Measurements from ENCODE around the gene SPON2. TPM values are rescaled to one million over a fixed set of nuclear protein-coding genes. Genes with fewer than 3 reads are reported as not detected.

SPON2 gene
- total RNA-seq, 2 donors from 2014 or later: 7.0 to 8.2 TPM

DNA sequence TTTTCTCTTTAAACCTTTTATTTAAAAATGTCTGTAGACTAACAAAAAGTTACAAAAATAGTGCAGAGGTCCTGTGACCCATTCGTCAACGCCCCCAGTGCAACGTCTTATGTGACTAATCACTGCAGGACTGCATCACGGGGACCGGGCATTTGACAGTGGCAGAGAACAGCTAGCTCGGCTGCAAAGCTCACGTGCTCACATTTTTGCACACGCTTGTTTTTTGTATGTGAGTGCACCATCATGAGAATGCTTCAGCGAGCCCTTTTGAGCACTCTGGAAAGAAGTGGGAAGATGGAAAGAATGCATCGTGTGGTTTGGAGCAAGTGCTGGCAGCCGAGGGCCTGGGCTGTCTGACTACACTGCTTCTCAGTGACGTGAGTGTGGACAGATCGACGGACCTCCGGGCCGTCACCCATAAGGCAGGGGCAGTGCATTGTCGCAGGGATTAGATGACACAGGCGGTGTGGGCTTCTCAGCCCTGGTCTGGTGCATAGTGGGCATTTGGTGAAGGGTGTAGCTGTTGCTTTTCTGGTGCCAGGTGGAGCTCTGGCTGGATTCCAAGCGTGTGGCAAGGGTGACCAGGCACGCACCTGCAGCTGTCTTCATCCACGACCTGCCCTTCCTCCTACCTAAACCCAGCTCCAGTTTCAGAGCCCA, 17.7 kb downstream of the SPON2 start:
- no peak overlapping the region for H3K4me3 Mint-ChIP-seq
- H3K9me3 Mint-ChIP-seq: peaks cover 0 to 2% of the 10 kb centered on the region in 2 donors
- no peaks in the 10 kb centered on the region for H3K36me3 Mint-ChIP-seq (ENCODE audit: insufficient read depth in 2 of 2)
- DNase-seq (no peak), ATAC-seq (replicated peaks in 1 of 2) (no peak)
- H3K27me3 Mint-ChIP-seq (ENCODE audit: low read depth): peaks cover 27% of the 10 kb centered on the region
- H3K27ac Mint-ChIP-seq: no peak overlapping the region
- H3K4me1 Mint-ChIP-seq (ENCODE audit: low read depth): no peaks in the 10 kb centered on the region

DNA sequence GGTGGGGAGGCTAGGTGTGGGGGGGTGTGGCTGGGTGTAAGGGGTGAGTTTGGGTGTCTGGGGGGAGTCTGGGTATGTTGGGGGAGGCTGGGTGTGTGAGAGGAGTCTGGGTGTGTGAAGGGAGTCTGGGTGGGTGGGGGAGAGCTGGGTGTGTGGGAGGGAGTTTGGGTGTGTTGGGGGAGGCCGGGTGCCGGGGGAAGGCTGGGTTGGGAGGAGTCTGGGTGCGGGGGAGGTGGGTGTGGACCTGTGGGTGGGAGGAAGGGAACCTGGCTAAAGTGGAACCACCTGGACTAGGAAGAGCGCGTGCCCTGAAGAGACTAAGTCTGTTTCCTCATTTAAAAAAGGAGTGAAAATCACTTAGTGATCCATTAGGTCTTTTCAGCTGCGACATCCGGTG, 18.3 kb downstream of the SPON2 start:
- ATAC-seq (replicated peaks in 1 of 2) (no peak), DNase-seq (no peak)
- H3K4me3 Mint-ChIP-seq: no peak overlapping the region
- no peak overlapping the region for H3K27ac Mint-ChIP-seq
- peaks cover 27% of the 10 kb centered on the region for H3K27me3 Mint-ChIP-seq (ENCODE audit: low read depth)
- no peaks in the 10 kb centered on the region for H3K4me1 Mint-ChIP-seq (ENCODE audit: low read depth)
- H3K9me3 Mint-ChIP-seq: peaks cover 0 to 2% of the 10 kb centered on the region in 2 donors
- H3K36me3 Mint-ChIP-seq (ENCODE audit: insufficient read depth in 2 of 2): no peaks in the 10 kb centered on the region

DNA sequence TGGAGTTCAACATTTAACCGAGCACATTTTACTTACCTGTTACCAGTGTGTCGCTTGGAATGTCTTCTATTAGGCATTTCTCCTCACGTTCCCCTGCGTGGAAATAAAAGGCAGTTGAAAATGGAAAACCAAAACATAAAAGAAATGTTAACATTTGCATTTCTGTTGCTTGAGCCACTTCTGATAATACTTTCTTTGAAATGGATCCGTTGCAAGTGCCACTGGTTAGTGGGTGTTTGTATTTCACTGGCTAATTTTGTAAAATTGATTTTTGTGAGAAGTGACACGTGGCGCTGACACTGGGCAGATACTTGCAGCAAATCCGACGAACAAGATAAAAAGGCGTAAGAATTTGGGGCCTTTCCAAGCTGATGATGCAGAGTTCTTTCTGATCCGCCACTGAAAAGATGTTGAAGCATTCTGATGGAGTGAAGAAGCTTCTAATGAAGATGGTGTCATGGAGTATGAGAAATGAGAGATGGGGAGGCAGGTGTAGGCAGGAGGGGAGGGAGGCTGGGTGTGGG, 18.8 kb downstream of the SPON2 start:
- H3K9me3 Mint-ChIP-seq: peaks cover 0 to 2% of the 10 kb centered on the region in 2 donors
- H3K36me3 Mint-ChIP-seq (ENCODE audit: insufficient read depth in 2 of 2): no peaks in the 10 kb centered on the region
- ATAC-seq (replicated peaks in 1 of 2): no peak

DNA sequence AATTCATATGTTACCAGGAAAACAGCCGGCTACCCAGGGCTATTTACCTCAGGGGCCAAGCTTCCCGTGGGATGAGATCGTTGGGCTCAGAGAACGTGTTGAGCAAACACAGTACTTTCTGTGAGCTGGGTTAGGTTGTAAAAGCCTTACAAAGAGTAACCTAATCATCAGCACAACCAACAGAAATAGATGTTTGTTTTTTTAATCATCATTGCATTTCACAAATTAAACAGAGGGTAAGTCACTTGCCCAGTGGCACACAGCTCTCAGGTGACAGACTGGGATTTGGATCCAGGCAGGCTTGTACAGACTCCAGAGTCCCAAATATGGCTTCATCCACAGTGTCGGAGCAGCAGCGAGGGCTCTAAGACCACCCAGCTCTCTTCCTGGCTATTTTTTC, 20.1 kb downstream of the SPON2 start:
- H3K4me1 Mint-ChIP-seq (ENCODE audit: low read depth): no peaks in the 10 kb centered on the region
- no peak overlapping the region for H3K27ac Mint-ChIP-seq
- H3K4me3 Mint-ChIP-seq: no peak overlapping the region
- DNase-seq (no peak), ATAC-seq (replicated peaks in 1 of 2) (no peak)
- H3K27me3 Mint-ChIP-seq (ENCODE audit: low read depth): peaks cover 27% of the 10 kb centered on the region
- no peaks in the 10 kb centered on the region for H3K9me3 Mint-ChIP-seq
- no peaks in the 10 kb centered on the region for H3K36me3 Mint-ChIP-seq (ENCODE audit: insufficient read depth in 2 of 2)

More for the DNA sequence above, 18.8 kb downstream of the SPON2 start:
- Mint-ChIP-seq H3K4me3 (no peak overlapping the region), H3K27me3 (ENCODE audit: low read depth) (peaks cover 27% of the 10 kb centered on the region), H3K4me1 (ENCODE audit: low read depth) (no peaks in the 10 kb centered on the region), H3K27ac (no peak overlapping the region)
- no peak for DNase-seq

DNA sequence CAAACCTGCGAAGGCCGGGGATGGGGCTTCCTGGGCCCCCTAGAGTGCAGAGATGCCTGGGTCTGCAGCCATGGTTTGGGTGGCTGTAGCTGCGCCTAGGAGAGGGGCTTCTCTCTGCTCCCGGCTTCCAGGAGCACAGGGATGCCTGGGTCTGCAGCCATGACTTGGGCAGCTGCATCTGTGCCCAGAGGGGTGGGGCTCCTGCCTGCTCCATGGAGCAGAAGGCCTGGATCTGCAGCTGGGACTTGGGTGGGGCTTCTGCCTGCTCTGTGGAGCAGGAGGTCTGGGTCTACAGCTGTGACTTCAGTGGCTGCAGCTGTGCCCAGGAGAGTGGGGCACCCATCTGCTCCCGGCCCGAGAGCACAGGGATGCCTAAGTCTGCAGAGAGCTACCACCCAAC, 20.8 kb downstream of the SPON2 start:
- ATAC-seq (replicated peaks in 1 of 2) (no peak), DNase-seq (no peak)
- H3K4me1 Mint-ChIP-seq (ENCODE audit: low read depth): no peaks in the 10 kb centered on the region
- no peak overlapping the region for H3K27ac Mint-ChIP-seq
- peaks cover 27% of the 10 kb centered on the region for H3K27me3 Mint-ChIP-seq (ENCODE audit: low read depth)
- no peaks in the 10 kb centered on the region for H3K36me3 Mint-ChIP-seq (ENCODE audit: insufficient read depth in 2 of 2)
- H3K4me3 Mint-ChIP-seq: no peak overlapping the region
- no peaks in the 10 kb centered on the region for H3K9me3 Mint-ChIP-seq

DNA sequence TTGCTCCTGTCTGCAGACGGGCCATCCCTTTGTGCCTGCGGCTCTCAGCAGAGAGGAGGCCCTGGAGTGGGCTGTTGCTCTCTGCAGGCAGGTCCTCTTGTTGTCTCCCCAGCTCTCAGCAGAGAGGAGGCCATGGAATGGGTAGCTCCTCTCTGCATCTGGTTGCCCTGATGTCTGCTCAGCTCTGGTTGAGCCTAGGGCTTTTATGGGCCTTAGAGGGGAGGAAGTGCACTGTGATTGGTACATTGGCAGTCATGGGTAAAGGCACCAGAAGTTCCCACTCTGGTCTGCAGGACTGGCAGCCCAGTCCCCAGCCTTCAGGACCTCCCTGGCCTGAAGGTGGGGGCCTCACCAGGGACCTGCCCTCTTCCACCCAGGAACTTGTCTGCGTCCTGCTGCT, 21.5 kb downstream of the SPON2 start:
- no peaks in the 10 kb centered on the region for H3K4me1 Mint-ChIP-seq (ENCODE audit: low read depth)
- H3K27me3 Mint-ChIP-seq (ENCODE audit: low read depth): peaks cover 27% of the 10 kb centered on the region
- DNase-seq (no peak), ATAC-seq (replicated peaks in 1 of 2) (no peak)
- no peaks in the 10 kb centered on the region for H3K36me3 Mint-ChIP-seq (ENCODE audit: insufficient read depth in 2 of 2)
- H3K27ac Mint-ChIP-seq: no peak overlapping the region
- no peak overlapping the region for H3K4me3 Mint-ChIP-seq
- no peaks in the 10 kb centered on the region for H3K9me3 Mint-ChIP-seq

DNA sequence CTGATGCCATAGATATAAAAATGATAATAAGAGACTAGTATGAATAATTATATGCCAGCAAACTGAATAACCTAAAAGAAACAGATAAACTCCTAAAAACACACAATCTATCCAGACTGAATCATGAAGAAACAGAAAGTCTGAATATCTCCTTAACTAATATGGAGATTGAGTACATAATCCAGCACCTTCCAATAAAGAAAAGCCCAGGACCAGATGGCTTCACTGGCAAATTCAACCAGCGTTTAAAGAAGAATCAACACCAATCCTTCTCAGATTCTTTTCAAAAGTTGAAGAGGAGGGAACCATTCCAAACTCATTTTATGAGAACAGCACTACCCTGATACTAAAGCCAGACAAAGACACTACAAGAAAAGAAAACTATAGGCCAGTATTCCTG, 32.5 kb downstream of the SPON2 start:
- no peak for ATAC-seq (replicated peaks in 1 of 2)
- no peak overlapping the region for H3K4me3 Mint-ChIP-seq

DNA sequence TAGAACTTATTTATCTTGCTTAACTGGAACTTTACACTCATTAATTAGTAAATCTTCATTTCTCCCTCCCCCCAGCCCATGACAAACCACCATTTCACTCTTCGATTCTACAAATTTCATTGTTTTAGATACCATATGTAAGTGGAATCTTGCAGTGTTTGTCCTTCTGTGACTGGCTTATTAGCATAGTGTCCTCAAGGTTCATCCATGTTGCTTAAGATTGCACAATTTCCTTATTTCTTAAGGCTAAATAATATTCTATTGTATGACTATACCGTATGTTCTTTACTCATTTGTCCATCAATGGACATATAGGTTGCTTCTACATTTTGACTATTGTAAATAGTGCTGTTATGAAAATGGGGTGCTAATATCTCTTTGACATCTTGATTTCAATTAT, 34.5 kb downstream of the SPON2 start:
- no peaks in the 10 kb centered on the region for H3K36me3 Mint-ChIP-seq (ENCODE audit: insufficient read depth in 2 of 2)
- H3K9me3 Mint-ChIP-seq: no peaks in the 10 kb centered on the region
- ATAC-seq (replicated peaks in 1 of 2) (no peak), DNase-seq (no peak)
- H3K4me1 Mint-ChIP-seq (ENCODE audit: low read depth): peaks cover 27% of the 10 kb centered on the region
- H3K27me3 Mint-ChIP-seq (ENCODE audit: low read depth): no peaks in the 10 kb centered on the region
- peak overlapping the region; percentile 83 to 88 for H3K4me3 Mint-ChIP-seq
- peak overlapping the region; percentile 71 for H3K27ac Mint-ChIP-seq

More for the DNA sequence above, 32.5 kb downstream of the SPON2 start:
- Mint-ChIP-seq H3K27me3 (ENCODE audit: low read depth) (no peaks in the 10 kb centered on the region), H3K4me1 (ENCODE audit: low read depth) (peaks cover 27% of the 10 kb centered on the region), H3K27ac (no peak overlapping the region), H3K9me3 (no peaks in the 10 kb centered on the region), H3K36me3 (ENCODE audit: insufficient read depth in 2 of 2) (no peaks in the 10 kb centered on the region)
- DNase-seq: no peak

DNA sequence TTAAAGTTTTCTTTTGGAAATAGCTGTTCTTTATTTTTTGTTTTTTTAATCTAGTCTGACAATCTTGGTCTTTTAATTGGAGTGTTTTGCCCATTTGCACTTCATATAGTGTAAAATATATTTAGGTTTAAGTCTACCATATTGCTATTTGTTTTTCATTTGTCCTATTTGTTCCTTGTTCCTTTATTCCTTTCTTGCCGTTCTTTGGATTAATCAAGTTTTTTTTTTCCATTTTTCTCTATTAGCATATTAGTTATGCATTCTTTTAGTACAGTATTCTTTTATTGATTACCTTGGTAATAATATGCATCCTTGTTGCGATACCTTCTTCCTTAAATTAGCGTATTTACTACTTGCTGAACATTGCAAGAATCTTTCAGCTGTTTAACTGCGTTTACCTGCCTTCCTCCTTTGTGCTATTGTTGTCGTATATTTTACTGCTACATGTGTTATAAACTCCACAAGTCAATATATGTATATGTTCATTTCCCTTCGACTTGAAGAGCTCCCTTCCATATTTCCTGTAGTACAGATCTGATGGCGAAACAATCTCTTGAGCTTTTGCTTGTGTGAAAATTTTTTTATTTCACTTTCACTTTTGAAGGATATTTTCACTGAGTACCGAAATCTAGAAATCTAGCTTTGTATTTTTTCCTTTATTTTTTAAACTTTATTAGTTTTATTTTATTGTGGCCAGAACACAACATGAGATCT, 35.2 kb downstream of the SPON2 start:
- H3K36me3 Mint-ChIP-seq (ENCODE audit: insufficient read depth in 2 of 2): no peaks in the 10 kb centered on the region
- no peak for ATAC-seq (replicated peaks in 1 of 2)
- H3K4me1 Mint-ChIP-seq (ENCODE audit: low read depth): peaks cover 27% of the 10 kb centered on the region
- no peaks in the 10 kb centered on the region for H3K9me3 Mint-ChIP-seq
- peak overlapping the region; percentile 85 for H3K27ac Mint-ChIP-seq
- H3K27me3 Mint-ChIP-seq (ENCODE audit: low read depth): no peaks in the 10 kb centered on the region
- no peak for DNase-seq
- H3K4me3 Mint-ChIP-seq: peak overlapping the region; percentile 83 to 88

DNA sequence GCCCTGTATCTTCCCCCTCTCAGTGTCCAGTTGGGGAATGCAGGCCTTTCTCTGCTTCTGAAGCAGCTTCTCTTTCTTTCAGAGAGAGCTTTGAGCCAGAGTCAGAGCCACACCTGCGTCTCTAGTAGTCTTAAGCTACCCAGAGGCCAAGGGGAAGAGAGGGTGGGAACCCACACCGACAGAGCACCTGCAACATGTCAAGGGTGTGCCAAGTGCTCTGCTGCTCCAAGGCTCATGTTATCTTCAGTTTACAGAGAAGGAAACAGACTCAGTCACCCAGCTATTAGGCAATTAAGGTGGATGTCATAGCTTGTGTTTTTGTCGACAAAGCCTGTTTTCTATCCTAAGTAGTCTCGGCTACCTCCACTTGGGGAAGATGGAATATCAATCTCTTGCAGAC, 36.3 kb downstream of the SPON2 start:
- Mint-ChIP-seq H3K4me1 (ENCODE audit: low read depth) (peaks cover 27% of the 10 kb centered on the region), H3K36me3 (ENCODE audit: insufficient read depth in 2 of 2) (no peaks in the 10 kb centered on the region), H3K27ac (no peak overlapping the region), H3K27me3 (ENCODE audit: low read depth) (no peaks in the 10 kb centered on the region), H3K9me3 (no peaks in the 10 kb centered on the region), H3K4me3 (peak overlapping the region; percentile 30 to 45)
- ATAC-seq (replicated peaks in 1 of 2): peak in 1 of 2 donors; percentile 31
- no peak for DNase-seq

DNA sequence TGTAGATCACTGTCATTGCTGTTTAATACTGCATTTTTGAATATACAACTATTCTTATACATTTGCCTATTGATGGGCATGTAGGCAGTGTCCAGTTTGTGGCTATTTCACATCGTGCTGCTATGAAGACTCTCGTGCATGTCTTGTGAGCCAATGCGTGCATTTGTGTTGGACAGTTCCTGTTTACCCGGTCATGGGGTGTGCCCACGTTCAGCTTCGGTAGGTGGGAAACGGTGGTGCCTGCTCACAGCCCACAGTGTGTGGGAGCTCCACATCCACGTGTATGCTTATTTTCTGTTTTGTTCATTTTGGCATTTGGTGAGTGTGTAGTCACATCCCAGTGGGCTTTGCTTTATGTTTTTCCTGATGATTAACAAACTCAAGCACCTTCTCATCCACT, 39.4 kb downstream of the SPON2 start:
- H3K36me3 Mint-ChIP-seq (ENCODE audit: insufficient read depth in 2 of 2): no peaks in the 10 kb centered on the region
- no peak overlapping the region for H3K4me3 Mint-ChIP-seq
- ATAC-seq (replicated peaks in 1 of 2) (no peak), DNase-seq (no peak)
- H3K27me3 Mint-ChIP-seq (ENCODE audit: low read depth): no peaks in the 10 kb centered on the region
- no peak overlapping the region for H3K27ac Mint-ChIP-seq
- H3K9me3 Mint-ChIP-seq: no peaks in the 10 kb centered on the region
- peaks cover 25% of the 10 kb centered on the region for H3K4me1 Mint-ChIP-seq (ENCODE audit: low read depth)

DNA sequence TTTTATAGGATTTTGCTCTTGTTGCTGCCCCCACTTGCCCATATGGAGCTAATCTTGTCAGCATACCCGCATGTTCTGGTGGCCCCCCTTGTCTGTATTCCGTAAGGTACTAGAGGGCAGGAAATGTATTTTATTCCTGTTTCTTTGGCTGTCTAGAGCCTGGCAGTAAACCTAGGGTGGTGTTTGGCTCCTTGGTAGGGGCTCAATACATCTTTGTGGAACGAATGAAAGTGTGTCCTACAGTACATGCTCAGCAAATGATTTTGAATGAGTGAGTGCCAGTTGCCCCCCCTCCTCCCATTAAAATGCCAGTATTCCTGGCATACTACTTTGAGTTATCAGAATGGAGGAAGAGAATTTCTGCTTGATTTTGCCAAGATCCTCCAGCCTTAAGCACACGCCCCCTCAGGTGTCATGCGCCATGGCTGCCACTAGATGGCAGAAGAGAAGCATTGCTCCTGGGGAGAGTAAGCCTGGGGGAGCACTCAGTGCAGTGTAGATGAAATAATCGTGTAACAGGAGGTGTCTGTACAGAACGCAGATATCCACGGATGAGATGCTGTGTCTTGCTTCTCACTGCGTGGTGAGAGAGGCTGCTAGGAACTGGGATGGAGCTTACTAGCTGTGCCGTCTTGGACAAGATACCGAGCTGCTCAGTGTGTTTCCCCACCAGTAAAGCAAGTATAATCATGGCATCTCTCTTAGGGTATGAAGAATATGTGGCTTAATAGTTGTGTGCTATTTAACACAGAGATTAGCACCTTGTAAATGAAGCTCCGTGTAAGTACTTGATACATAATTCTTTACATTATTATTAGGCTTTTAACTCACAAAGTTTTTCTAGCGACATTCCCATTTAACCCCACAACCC, 41.8 kb downstream of the SPON2 start:
- no peaks in the 10 kb centered on the region for H3K27me3 Mint-ChIP-seq (ENCODE audit: low read depth)
- no peak overlapping the region for H3K27ac Mint-ChIP-seq
- ATAC-seq (replicated peaks in 1 of 2) (peak; percentile 97 to 98), DNase-seq (peak; percentile 74 to 80)
- no peaks in the 10 kb centered on the region for H3K36me3 Mint-ChIP-seq (ENCODE audit: insufficient read depth in 2 of 2)
- no peaks in the 10 kb centered on the region for H3K9me3 Mint-ChIP-seq
- peaks cover under 1% of the 10 kb centered on the region for H3K4me1 Mint-ChIP-seq (ENCODE audit: low read depth)
- H3K4me3 Mint-ChIP-seq: no peak overlapping the region

DNA sequence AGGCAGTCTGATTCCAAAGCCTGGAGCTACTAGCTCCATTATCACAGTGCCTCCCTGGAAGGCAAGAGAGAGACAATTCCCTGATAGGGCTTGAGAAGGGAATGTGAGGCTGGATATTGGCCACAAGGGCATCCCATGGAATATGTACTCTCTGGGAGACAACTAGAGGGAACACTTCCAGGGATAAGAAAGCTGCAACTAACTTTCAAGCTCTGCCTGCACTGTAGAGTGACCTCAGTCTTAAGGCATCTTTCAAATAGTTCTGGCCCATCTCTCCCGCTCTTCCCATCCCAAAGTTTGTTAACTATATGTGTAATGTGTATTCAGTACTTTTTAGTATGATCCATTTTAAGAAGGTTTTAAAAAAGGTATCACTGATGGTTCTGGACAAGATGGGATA, 45.9 kb downstream of the SPON2 start:
- no peak for ATAC-seq (replicated peaks in 1 of 2)
- no peak overlapping the region for H3K27ac Mint-ChIP-seq
- DNase-seq: no peak
- no peaks in the 10 kb centered on the region for H3K27me3 Mint-ChIP-seq (ENCODE audit: low read depth)
- no peaks in the 10 kb centered on the region for H3K36me3 Mint-ChIP-seq (ENCODE audit: insufficient read depth in 2 of 2)
- no peaks in the 10 kb centered on the region for H3K9me3 Mint-ChIP-seq
- no peak overlapping the region for H3K4me3 Mint-ChIP-seq
- H3K4me1 Mint-ChIP-seq (ENCODE audit: low read depth): no peaks in the 10 kb centered on the region
